ENCODE data around the gene FARP1.

Gene FARP1

DNA sequence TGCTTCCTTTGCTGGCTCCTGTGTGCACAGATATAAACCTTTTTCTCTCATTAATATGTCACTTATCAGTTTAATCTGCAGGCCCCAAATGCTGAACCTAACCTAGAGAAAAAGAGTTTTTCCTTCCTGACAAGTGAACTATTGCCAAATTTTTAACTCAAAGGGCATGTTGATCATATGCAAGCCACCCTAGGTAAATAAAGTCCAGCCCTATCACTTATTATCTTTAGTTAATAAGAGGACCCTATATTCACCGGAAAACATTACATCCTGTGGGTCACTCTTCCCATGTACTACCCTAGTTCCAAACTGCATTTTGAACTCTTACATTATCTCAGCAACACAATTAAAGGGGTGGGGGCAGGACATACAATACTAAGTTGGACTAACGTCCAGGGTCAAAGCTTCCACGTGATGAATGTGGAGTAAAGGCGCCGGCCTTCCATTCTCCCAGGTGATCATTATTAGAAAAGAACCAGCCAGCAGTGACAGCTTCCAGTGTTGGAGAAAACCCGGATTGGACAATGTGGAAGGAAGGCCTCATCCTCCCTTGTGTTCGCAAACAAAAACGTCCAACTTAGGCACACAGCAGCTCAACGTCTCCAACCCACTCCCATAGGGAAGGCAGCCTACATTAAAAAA lies 347.4 kb downstream of the FARP1 start:
- no peak for FAIRE-seq

DNA sequence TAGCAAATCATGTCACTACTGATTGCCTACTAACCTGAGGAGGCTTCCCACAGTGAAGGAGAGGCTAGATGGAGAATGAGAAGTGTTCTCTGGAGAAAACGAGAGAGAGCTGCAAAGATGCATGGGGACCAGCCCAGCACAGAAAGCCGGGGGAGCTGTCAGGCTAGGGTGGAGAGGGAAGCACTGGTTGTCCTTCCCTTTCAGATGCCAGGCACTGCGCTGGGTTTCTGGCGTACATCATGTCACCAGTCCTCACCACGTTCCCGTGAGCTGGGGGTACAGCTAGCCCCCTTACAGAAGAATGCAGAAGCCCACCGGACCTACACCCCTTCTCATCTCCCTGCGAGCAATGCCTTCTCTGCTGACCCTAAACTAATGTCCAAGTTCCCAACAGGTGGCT lies 348.0 kb downstream of the FARP1 start:
- no peak for FAIRE-seq

DNA sequence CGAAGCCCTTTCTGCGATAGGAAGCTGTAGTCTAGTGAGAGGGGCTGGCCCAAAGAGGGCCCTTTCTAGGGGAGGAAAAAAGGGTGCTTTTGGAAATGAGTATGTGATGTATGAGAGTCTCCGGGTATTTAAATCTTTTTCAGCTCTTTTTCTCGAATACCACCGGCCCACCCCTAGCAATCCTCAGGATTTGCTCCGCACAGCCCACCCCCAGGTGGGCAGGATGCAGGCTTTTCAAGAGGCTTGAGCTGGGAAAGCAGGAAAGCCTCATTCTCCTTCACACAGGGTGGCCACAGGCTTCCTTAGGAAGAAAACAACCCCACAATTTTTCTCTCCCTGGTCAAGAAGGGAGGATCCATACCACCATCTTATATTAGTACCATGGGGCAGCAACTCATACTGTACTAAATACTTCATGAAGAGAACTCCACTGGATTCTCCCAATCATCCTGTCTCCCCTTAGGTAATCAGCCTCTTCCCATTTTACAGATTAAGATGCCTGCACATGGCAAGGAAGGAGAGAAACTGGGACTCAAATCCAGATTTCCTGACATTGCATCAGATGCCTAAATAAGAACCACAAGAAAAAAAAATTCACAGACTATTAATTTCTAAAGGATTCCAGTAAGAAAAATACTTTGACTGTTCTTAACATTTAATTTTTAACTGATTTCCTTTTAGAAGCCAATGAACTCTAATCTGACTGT lies 349.6 kb downstream of the FARP1 start:
- no peak for FAIRE-seq

DNA sequence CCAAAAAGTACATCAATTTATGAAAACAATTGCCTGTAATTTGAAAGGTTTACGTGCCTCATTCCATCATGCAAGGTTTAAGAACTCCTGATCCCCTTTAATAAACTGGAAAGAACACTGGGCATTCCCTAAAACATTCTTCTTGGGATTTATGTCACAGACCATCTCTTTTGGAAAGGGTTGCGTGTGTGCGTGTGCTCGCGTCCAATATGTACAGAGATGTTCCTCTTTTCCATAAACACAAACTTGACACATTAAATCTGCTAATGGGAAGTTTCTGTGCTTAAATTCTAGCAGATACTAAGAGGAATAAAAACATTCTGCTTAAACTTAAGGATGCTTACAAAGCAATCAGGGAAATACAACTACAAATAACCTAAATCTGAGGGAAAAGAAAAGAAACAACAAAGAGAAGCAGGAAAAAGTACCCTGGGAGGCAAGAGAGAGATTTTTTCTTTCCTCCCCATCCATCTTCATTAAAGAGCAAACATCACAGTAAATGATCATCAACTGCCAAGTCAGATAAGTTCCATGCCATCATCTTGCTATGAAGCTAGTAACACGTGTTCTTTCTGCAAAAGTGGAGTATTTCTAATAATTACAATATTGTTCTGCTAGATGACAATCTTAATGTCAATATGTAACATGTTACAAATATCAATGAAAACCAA lies 350.3 kb downstream of the FARP1 start:
- no peak for FAIRE-seq

GRCh38 chr13:98494769-98495168 lies 351.9 kb downstream of the FARP1 start:
- FAIRE-seq: no peak

GRCh38 chr13:98495627-98496478 lies 353.0 kb downstream of the FARP1 start:
- FAIRE-seq: no peak

GRCh38 chr13:98496479-98496791 lies 353.5 kb downstream of the FARP1 start:
- FAIRE-seq: no peak

GRCh38 chr13:98496966-98497365 lies 354.1 kb downstream of the FARP1 start:
- no peak for FAIRE-seq

DNA sequence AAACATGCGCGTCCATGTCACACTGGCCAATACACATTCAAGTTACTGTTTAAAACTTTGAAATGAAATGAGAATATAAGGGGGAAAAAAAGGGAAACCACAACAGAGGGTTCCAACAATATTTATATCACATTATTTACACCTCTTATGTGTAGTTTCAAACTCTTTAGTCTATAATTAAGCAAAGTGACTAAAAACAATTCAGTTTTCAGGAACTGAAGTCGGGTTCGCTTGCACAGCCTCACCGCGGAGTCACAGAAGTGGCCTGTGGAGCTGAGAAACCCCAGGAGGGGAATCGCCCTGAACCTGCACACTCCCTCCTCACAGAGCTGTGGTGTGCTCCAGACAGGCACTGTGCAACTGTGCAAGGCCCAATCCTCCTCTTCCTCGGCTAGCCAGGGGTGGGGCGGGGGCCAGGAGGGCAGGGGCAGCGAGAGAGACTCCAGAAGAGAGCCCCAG lies 358.1 kb downstream of the FARP1 start:
- no peak for FAIRE-seq

DNA sequence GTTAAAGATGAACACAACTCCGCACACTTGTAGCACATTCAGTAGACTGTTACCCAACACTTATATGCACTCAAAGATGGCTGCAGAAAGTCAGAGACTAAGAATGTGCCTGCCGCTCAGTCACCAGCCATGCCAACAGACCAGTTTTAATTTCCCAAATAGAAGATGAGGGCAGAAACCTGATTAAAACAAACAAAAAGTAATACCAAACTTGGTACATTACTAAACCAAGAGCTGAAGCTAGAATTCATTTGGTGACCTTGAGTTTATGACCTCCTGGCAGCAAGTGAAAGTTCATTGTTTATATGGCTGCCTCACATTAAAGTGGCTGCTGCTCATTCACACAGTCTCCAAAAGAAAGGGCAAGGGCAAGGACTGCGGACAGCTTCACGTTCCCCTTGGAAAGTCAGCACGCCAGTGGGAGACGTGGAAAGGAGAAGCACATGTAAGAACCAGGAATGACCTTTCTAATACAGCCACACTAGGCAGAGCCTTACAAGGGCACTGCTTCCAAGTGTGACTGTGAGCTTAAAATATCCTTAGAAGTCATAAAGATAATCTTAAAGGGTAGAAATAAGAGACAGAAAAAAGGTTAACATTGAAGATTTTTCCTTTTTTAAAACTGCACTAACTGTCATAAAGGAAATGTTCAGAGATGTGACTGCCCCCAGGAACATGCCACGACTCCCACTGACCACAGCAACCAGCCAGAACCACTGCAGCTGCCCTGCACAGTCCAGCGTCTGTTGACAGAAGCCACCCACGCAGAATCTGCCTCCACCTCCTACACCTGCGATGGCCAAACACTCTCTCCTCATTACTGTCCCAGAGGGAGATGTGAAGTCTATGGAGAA lies 360.5 kb downstream of the FARP1 start:
- FAIRE-seq: no peak

- FAIRE-seq: no peak
Measured at GRCh38 chr13:98504029-98504351, 361.1 kb downstream of the FARP1 start.

DNA sequence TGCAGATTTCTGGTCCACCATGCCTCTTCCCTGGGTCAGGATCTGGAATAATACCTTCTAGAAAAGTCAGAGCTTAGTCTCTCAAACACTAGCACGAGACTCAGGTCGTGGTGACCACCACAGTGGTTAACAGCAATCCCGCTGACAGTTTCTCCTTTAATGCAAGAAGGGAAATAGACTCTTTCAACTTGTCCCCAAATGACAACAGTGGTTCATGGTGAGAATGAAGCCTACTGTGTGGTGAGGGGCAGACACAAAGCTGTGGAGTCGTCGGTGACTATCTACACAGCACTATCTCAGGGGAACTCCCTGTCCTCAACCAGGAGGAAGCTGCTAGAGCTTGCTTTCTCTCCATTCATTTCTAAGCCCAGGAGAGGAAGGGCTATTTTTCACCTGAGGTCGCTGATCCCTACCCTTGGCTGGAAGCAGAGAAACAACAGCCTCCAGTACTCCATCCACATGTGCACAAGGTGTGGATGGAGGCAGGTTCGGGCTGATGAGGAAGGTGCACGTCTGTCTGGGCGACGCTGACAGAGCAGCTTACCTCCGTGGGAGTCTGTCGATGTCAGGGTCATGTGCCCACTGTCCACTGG lies 361.6 kb downstream of the FARP1 start:
- FAIRE-seq: no peak
